GM10847 (cell line): ENCODE data around the gene TRAPPC12.

Source experiments
- POLR2A ChIP-seq: IDR thresholded peaks from 2 replicates; pipeline ENCODE4 v1.6.1; 2011; ENCODE audit not compliant: insufficient read length; ENCODE audit errors: extremely low read depth

The TRAPPC12 gene

GRCh38 chr2:3465844-3466481 is 86.5 kb downstream of the TRAPPC12 start:
- TF ChIP-seq POLR2A: no peak

GRCh38 chr2:3466482-3466863 is 87.0 kb downstream of the TRAPPC12 start:
- no peak for TF ChIP-seq POLR2A

DNA sequence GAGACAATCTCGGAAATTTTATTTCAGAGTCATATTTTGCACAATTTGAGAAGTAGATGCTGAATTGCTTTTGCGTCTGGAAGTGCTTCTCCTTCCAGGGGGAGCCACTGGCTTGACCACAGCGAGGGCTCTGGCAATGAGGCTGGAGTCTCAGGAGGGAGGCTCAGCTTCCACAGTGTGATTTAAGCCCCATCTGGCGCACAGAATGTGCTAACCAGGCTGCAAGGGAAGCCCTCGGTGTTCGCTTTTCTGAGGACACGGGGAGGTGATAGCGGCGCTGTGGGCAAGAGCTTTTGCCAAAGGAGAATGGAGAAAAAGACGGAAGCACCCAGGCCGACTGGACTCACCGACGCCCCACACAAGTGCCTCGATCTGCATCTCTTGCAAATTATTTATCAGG is 87.5 kb downstream of the TRAPPC12 start:
- no peak for TF ChIP-seq POLR2A

- no peak for TF ChIP-seq POLR2A
These were observed 88.2 kb downstream of the TRAPPC12 start for GRCh38 chr2:3467654-3468053.

GRCh38 chr2:3468296-3468988 is 88.9 kb downstream of the TRAPPC12 start:
- no peak for TF ChIP-seq POLR2A

DNA sequence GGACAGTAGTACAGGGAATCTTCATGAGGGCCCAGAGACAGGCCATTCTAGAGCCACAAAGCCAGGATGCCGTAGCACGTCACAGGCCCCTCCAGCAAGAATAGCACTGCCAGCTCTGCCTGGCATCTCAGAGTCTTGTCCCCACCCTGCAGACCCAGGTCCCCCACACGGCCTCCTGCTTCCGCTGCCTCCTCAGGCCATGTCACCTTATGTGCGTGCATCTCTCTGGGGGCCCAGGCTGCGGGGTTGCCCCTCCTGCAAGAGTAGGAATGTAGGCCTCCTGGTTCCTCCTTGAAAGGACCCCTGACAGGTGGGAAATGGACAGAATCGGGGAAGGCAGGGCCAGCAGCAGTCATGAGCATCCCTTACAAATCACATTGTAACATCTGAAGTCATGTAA is 90.0 kb downstream of the TRAPPC12 start:
- TF ChIP-seq POLR2A: no peak

DNA sequence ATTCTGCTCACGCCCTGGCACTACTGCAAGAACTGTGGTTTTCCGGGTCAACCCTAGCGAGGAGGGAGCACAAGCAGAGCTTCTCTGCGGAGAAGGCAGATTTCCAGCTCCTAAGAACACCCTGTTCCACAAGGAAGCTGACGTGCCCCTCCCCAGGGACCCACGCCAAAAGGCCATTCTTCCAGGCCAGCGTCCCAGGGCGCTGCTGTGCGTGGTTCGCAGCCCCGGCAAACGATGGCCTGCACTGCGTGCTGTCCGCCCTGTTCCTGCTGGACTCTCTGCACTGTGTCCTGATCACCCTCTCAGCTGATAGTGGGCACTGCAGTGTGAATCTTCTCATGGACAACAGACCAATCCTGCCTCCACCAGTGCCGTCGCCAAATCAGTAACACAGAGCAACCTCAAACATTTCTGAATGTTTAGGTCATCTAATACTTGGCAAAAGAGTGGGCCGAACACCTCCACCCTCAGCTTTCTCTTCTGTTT is 90.7 kb downstream of the TRAPPC12 start:
- TF ChIP-seq POLR2A: no peak

GRCh38 chr2:3470856-3471737 is 91.6 kb downstream of the TRAPPC12 start:
- TF ChIP-seq POLR2A: no peak

DNA sequence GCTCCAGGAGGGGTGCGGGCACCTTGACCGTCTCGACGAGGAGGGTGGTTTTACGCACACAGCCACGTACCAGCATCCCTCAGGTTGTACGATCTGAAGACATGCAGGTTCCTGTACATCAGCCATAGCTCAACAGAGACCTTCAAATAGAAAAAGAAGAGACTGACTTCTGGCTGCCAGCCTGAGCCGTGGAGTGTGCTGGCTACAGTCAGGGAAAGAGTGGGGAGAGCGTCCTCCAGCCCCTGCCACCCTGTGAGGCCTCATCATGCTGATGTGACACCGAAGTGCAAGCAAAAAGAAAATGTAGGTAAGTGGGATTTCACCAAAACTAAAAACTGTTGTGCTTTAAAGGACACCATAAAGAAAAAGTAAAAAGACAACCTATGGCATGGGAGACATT is 92.8 kb downstream of the TRAPPC12 start:
- no peak for TF ChIP-seq POLR2A

DNA sequence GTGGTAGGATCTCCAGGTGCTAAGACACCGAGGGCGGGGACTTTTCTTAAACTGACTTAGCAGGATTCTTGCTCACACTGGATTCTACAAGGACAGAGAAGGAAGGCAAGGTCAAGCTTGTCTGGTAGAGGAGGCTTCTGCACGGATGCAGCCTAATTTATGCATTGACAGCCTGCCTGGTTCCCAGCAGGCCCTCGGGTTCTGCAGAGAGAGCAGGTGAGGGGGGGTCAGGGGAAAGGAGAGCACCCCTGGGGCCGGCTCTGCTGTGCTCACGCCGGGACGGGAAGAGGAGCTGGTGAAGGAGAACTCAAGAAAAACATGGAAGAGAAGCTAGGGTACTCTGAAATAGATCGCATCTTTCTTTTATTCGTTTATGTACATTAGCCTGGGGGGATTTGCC is 93.5 kb downstream of the TRAPPC12 start:
- no peak for TF ChIP-seq POLR2A

DNA sequence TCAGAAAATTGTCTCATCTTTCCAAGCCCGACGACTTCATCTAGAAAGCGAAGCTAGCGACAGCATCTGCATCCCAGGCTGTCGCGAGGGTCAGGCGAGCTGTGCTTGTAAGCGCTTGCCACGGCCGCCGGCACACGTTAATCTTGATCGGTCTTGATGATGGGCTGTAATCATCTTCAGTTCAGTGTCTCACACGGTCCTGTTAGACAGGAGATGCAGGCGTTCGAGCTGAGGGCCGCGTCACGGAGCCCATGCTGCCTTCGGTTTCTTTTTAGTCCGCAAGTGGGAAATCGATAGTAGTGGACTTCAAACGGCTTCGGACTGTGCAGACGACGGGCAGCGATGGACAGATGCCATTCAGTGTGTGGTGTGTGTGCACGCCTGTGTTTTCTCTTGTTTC is 96.3 kb downstream of the TRAPPC12 start:
- TF ChIP-seq POLR2A: no peak

- TF ChIP-seq POLR2A: no peak
These were observed 97.0 kb downstream of the TRAPPC12 start for GRCh38 chr2:3476321-3476984.

DNA sequence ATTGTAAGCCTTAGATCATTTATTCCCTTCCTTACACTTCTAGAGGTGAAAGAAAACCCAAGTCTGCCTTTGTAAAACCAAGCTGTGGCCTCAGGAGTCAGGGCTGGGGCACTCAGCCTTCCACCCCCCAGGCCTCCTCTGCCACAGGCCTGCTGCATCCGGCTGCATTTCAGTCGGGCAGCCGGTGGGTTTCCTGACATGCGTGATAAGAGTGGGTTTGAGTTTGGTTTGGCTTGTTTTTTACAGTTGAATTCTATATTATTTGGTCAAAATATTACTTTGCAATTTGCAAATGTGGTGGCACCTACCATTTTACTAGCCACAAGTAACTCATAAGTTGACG is 97.5 kb downstream of the TRAPPC12 start:
- TF ChIP-seq POLR2A: no peak

- TF ChIP-seq POLR2A: no peak
These were observed 99.4 kb downstream of the TRAPPC12 start for GRCh38 chr2:3478846-3479385.
